Measurements from ENCODE around the gene GCNT4.

GCNT4 gene

GRCh38 chr5:75018805-75019587 is 33.4 kb downstream of the GCNT4 start:
- TF ChIP-seq POLR2AphosphoS5 (IDR thresholded peaks at IDR 0.05; ENCODE audit: low read depth, low read length) (no peak), TAF1 (IDR thresholded peaks at IDR 0.05; ENCODE audit: borderline replicate concordance, insufficient read depth, low read length) (no peak), FOXP2 (optimal IDR thresholded peaks at IDR 0.05; ENCODE audit: borderline replicate concordance, extremely low read depth, extremely low read length, insufficient read depth) (no peak), SIN3A (IDR thresholded peaks at IDR 0.05; ENCODE audit: borderline replicate concordance, insufficient read depth, low read length) (no peak)
- TF ChIP-seq, protein P1, sequence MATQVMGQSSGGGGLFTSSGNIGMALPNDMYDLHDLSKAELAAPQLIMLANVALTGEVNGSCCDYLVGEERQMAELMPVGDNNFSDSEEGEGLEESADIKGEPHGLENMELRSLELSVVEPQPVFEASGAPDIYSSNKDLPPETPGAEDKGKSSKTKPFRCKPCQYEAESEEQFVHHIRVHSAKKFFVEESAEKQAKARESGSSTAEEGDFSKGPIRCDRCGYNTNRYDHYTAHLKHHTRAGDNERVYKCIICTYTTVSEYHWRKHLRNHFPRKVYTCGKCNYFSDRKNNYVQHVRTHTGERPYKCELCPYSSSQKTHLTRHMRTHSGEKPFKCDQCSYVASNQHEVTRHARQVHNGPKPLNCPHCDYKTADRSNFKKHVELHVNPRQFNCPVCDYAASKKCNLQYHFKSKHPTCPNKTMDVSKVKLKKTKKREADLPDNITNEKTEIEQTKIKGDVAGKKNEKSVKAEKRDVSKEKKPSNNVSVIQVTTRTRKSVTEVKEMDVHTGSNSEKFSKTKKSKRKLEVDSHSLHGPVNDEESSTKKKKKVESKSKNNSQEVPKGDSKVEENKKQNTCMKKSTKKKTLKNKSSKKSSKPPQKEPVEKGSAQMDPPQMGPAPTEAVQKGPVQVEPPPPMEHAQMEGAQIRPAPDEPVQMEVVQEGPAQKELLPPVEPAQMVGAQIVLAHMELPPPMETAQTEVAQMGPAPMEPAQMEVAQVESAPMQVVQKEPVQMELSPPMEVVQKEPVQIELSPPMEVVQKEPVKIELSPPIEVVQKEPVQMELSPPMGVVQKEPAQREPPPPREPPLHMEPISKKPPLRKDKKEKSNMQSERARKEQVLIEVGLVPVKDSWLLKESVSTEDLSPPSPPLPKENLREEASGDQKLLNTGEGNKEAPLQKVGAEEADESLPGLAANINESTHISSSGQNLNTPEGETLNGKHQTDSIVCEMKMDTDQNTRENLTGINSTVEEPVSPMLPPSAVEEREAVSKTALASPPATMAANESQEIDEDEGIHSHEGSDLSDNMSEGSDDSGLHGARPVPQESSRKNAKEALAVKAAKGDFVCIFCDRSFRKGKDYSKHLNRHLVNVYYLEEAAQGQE (IDR thresholded peaks at IDR 0.05; ENCODE audit: insufficient read depth in 1 of 2, low read depth in 2 of 2, low read length in 2 of 2): no peak

DNA sequence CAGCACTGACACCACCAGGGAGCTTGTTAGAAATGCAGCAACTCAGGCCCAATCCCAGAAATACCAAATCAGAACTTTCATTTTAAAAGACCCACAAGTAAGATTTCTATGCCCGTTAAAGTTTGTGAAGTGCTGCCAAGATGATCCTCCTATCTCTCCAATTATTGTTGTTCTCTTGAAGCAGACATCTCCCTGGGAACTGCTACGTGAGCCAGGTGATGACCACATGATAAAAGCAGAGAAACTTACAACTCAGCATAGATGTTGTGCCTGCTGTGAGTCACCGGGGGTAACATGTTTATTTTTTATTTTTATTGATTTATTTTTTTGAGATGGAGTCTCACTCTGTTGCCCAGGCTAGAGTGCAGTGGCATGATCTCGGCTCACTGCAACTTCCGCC is 34.4 kb downstream of the GCNT4 start:
- TF ChIP-seq, protein P1 (IDR thresholded peaks at IDR 0.05; ENCODE audit: insufficient read depth in 1 of 2, low read depth in 2 of 2, low read length in 2 of 2): no peak
- TF ChIP-seq POLR2AphosphoS5 (IDR thresholded peaks at IDR 0.05; ENCODE audit: low read depth, low read length): no peak
- TF ChIP-seq FOXP2 (optimal IDR thresholded peaks at IDR 0.05; ENCODE audit: borderline replicate concordance, extremely low read depth, extremely low read length, insufficient read depth): no peak
- TF ChIP-seq SIN3A (IDR thresholded peaks at IDR 0.05; ENCODE audit: borderline replicate concordance, insufficient read depth, low read length): no peak
- TF ChIP-seq TAF1 (IDR thresholded peaks at IDR 0.05; ENCODE audit: borderline replicate concordance, insufficient read depth, low read length): no peak

GRCh38 chr5:75016896-75017295 is 35.5 kb downstream of the GCNT4 start:
- no peak for TF ChIP-seq TAF1 (IDR thresholded peaks at IDR 0.05; ENCODE audit: borderline replicate concordance, insufficient read depth, low read length)
- no peak for TF ChIP-seq FOXP2 (optimal IDR thresholded peaks at IDR 0.05; ENCODE audit: borderline replicate concordance, extremely low read depth, extremely low read length, insufficient read depth)
- TF ChIP-seq, protein P1 (IDR thresholded peaks at IDR 0.05; ENCODE audit: insufficient read depth in 1 of 2, low read depth in 2 of 2, low read length in 2 of 2): no peak
- TF ChIP-seq POLR2AphosphoS5 (IDR thresholded peaks at IDR 0.05; ENCODE audit: low read depth, low read length): no peak
- TF ChIP-seq SIN3A (IDR thresholded peaks at IDR 0.05; ENCODE audit: borderline replicate concordance, insufficient read depth, low read length): no peak

- TF ChIP-seq FOXP2 (optimal IDR thresholded peaks at IDR 0.05; ENCODE audit: borderline replicate concordance, extremely low read depth, extremely low read length, insufficient read depth): no peak
- no peak for TF ChIP-seq SIN3A (IDR thresholded peaks at IDR 0.05; ENCODE audit: borderline replicate concordance, insufficient read depth, low read length)
- no peak for TF ChIP-seq TAF1 (IDR thresholded peaks at IDR 0.05; ENCODE audit: borderline replicate concordance, insufficient read depth, low read length)
- TF ChIP-seq, protein P1 (IDR thresholded peaks at IDR 0.05; ENCODE audit: insufficient read depth in 1 of 2, low read depth in 2 of 2, low read length in 2 of 2): no peak
- no peak for TF ChIP-seq POLR2AphosphoS5 (IDR thresholded peaks at IDR 0.05; ENCODE audit: low read depth, low read length)
These were observed 39.6 kb downstream of the GCNT4 start for GRCh38 chr5:75012748-75013147.

Measured in PFSK-1 (cell line).